Loucy (cell line): ENCODE results near the gene ARID4A.

Experiments
- H2AFZ ChIP-seq: fragments of 200-600 bp; sonication (generic); 2 replicates; pipeline ENCODE4 v1.6.0; 2016; ENCODE audit warnings: antibody characterized with exemption, mild to moderate bottlenecking, low read length, moderate library complexity
- H3F3A ChIP-seq: fragments of 200-600 bp; 2 replicates; pipeline ENCODE4 v1.6.0; 2016; ENCODE audit warnings: antibody characterized with exemption, low read depth, mild to moderate bottlenecking
- H3K27me3 ChIP-seq: fragments of 200-600 bp; sonication (generic); 2 replicates; pipeline ENCODE4 v1.6.1; 2014; ENCODE audit warnings: low read length, mild to moderate bottlenecking; ENCODE audit not compliant: insufficient read depth, poor library complexity, severe bottlenecking
- H3K36me3 ChIP-seq: fragments of 200-600 bp; sonication (generic); 2 replicates; pipeline ENCODE4 v1.6.1; 2016; ENCODE audit warnings: low read length; ENCODE audit not compliant: insufficient read depth
- H3K4me1 ChIP-seq: fragments of 200-600 bp; sonication (generic); 2 replicates; pipeline ENCODE4 v1.5.1; 2014; ENCODE audit warnings: low read length, mild to moderate bottlenecking; ENCODE audit not compliant: insufficient read depth, poor library complexity, severe bottlenecking
- H3K4me2 ChIP-seq: fragments of 200-600 bp; sonication (generic); 2 replicates; pipeline ENCODE4 v1.6.0; 2014; ENCODE audit warnings: antibody characterized with exemption, low read length, low read depth, mild to moderate bottlenecking; ENCODE audit not compliant: poor library complexity, severe bottlenecking
- H3K4me3 ChIP-seq: fragments of 200-600 bp; sonication (generic); 2 replicates; pipeline ENCODE4 v1.5.1; 2014; ENCODE audit warnings: low read length, mild to moderate bottlenecking, mixed read lengths; ENCODE audit not compliant: poor library complexity, severe bottlenecking
- H3K79me2 ChIP-seq: fragments of 200-600 bp; sonication (generic); 2 replicates; pipeline ENCODE4 v1.6.1; 2014; ENCODE audit warnings: low read length; ENCODE audit not compliant: insufficient read depth
- H3K9ac ChIP-seq: fragments of 200-600 bp; sonication (generic); 2 replicates; pipeline ENCODE4 v1.6.0; 2014; ENCODE audit warnings: mild to moderate bottlenecking, low read depth, low read length, moderate library complexity; ENCODE audit not compliant: poor library complexity, severe bottlenecking
- H3K9me2 ChIP-seq: fragments of 200-600 bp; sonication (generic); replicated peaks from 2 replicates; pipeline ENCODE4 v1.6.1; 2016; ENCODE audit warnings: low read depth, low read length, mixed read lengths
- H3K9me3 ChIP-seq: fragments of 200-600 bp; sonication (generic); 2 replicates; pipeline ENCODE4 v1.6.1; 2014; ENCODE audit warnings: mild to moderate bottlenecking, antibody characterized with exemption, low read length, low read depth; ENCODE audit not compliant: insufficient read depth
- H4K20me1 ChIP-seq: fragments of 200-600 bp; sonication (generic); 2 replicates; pipeline ENCODE4 v1.6.0; 2014; ENCODE audit warnings: antibody characterized with exemption, low read length, mild to moderate bottlenecking; ENCODE audit not compliant: insufficient read depth, poor library complexity, severe bottlenecking
- EZH2phosphoT487 ChIP-seq: fragments of 200-600 bp; IDR thresholded peaks from 2 replicates; pipeline ENCODE4 v1.6.1; 2018; ENCODE audit warnings: antibody characterized with exemption, mild to moderate bottlenecking, moderate library complexity, borderline replicate concordance
- TF ChIP-seq, protein P1 (sequence below): fragments of 200-600 bp; sonication (generic); conservative IDR thresholded peaks from 2 replicates; pipeline ENCODE4 v1.5.1; 2014; ENCODE audit warnings: mild to moderate bottlenecking, antibody characterized with exemption, low read length

ARID4A gene

DNA sequence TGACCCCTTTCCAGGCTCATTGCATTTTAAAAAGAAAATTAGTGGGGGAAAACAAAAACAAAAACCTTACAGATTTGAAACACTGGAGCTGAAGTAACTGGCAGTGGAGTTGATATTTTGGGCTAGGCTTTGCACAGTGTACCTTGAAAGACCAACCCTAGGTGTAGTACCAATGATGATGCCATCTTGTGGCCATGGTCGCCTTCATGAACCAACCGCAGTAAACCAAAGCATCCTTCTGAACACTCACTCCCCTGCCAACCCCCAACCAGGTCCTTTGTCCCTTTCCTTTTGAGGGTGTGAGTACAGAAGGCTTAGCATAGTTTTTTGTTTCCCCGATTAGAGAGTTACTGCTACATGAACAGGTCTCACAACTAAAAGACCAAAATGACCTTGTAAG is 103.2 kb downstream of the ARID4A start:
- H3K4me3 ChIP-seq, result no peak overlapping the region
- H4K20me1 ChIP-seq, result no peaks in the 10 kb centered on the region
- H3K27me3 ChIP-seq, result no peaks in the 10 kb centered on the region
- H3K9me2 ChIP-seq, result no peaks in the 10 kb centered on the region
- H3K4me2 ChIP-seq, result no peak overlapping the region
- TF ChIP-seq, protein P1, sequence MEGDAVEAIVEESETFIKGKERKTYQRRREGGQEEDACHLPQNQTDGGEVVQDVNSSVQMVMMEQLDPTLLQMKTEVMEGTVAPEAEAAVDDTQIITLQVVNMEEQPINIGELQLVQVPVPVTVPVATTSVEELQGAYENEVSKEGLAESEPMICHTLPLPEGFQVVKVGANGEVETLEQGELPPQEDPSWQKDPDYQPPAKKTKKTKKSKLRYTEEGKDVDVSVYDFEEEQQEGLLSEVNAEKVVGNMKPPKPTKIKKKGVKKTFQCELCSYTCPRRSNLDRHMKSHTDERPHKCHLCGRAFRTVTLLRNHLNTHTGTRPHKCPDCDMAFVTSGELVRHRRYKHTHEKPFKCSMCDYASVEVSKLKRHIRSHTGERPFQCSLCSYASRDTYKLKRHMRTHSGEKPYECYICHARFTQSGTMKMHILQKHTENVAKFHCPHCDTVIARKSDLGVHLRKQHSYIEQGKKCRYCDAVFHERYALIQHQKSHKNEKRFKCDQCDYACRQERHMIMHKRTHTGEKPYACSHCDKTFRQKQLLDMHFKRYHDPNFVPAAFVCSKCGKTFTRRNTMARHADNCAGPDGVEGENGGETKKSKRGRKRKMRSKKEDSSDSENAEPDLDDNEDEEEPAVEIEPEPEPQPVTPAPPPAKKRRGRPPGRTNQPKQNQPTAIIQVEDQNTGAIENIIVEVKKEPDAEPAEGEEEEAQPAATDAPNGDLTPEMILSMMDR, result peak; percentile 43
- TF ChIP-seq EZH2phosphoT487, result no peak
- no peaks in the 10 kb centered on the region for H3K79me2 ChIP-seq
- no peak overlapping the region for H2AFZ ChIP-seq
- H3F3A ChIP-seq, result no peaks in the 10 kb centered on the region
- no peak overlapping the region for H3K9ac ChIP-seq
- no peaks in the 10 kb centered on the region for H3K4me1 ChIP-seq
- H3K9me3 ChIP-seq, result no peaks in the 10 kb centered on the region
- no peaks in the 10 kb centered on the region for H3K36me3 ChIP-seq

DNA sequence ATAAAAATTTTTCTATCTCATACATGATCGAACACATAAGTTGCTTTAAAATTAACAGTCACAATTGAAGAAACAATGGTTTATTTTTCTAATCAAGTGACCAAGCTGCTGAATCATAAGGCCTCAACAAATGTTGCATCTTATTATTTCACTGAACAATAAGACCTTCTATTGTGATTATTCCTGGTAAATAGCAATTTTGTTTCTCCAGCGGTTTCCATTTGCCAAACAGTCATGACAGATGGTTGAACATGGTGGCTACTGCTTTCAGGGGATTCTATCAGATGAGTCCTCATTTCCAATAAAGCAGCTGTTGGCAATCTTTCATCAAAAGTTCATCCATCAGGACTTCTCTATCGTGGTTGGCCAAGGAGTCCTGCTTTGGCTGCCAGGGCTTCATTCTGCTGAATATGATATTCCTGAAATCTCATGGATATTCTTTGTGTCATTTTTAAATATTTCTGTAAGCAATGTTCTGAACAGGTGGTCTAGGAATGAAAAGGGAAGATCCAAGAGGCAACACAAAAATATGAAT is 110.4 kb downstream of the ARID4A start:
- no peak overlapping the region for H3K9ac ChIP-seq
- peaks cover 46% of the 10 kb centered on the region; the same call in 1 of the 2 replicates for H3K36me3 ChIP-seq
- H3K79me2 ChIP-seq, result no peaks in the 10 kb centered on the region
- TF ChIP-seq EZH2phosphoT487, result no peak
- TF ChIP-seq, protein P1, result no peak
- H3K4me1 ChIP-seq, result no peaks in the 10 kb centered on the region
- no peaks in the 10 kb centered on the region for H4K20me1 ChIP-seq
- no peaks in the 10 kb centered on the region for H3K9me2 ChIP-seq
- H3K27me3 ChIP-seq, result no peaks in the 10 kb centered on the region
- no peak overlapping the region for H3K4me2 ChIP-seq
- H3K9me3 ChIP-seq, result no peaks in the 10 kb centered on the region
- H2AFZ ChIP-seq, result no peak overlapping the region
- H3F3A ChIP-seq, result no peaks in the 10 kb centered on the region
- H3K4me3 ChIP-seq, result no peak overlapping the region

DNA sequence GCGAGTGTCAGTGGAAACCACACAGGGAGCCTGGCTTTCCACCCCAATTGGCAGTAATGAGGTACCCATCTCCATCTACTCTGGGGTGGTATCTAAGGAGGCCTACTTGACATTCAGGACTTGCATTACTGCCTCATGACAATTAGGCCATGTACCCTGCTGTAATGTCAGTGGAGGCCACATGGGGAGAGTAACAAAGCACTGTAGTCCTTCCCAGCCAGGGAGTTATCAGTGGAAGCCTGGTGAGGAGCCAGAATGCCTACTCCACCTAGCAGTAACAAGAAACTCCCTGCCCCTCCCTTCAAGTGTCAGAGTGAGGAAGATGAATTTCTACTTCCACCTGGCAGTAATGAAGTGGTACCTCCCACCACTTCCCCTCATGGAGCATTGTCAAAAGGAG is 116.5 kb downstream of the ARID4A start:
- H3K9me3 ChIP-seq, result no peaks in the 10 kb centered on the region; the same call in 1 of the 2 replicates
- H3K4me1 ChIP-seq, result peaks cover 6% of the 10 kb centered on the region
- H3K9ac ChIP-seq, result no peak overlapping the region
- no peaks in the 10 kb centered on the region for H3K27me3 ChIP-seq
- H3K79me2 ChIP-seq, result peaks cover 4% of the 10 kb centered on the region; the same call in 1 of the 2 replicates
- H3F3A ChIP-seq, result 0 out of 2 replicates have a peak, but pooled peaks cover 5% of the 10 kb centered on the region
- H3K36me3 ChIP-seq, result peaks cover 43% of the 10 kb centered on the region; the same call in 1 of the 2 replicates
- TF ChIP-seq EZH2phosphoT487, result no peak
- TF ChIP-seq, protein P1, result no peak
- no peaks in the 10 kb centered on the region for H3K9me2 ChIP-seq
- no peak overlapping the region for H3K4me3 ChIP-seq
- H4K20me1 ChIP-seq, result no peaks in the 10 kb centered on the region
- H3K4me2 ChIP-seq, result no peak overlapping the region
- no peak overlapping the region for H2AFZ ChIP-seq
